Measurements from ENCODE around the gene MAFG.

Gene MAFG

GRCh38 chr17:81908793-81909192 lies 18.7 kb downstream of the MAFG start:
- no peak for TF ChIP-seq RAD21 (IDR thresholded peaks at IDR 0.05; ENCODE audit: low read depth)
- no peak for TF ChIP-seq EGR1 (IDR thresholded peaks at IDR 0.05)
- TF ChIP-seq ZBTB7A (IDR thresholded peaks at IDR 0.05; ENCODE audit: low read depth), result no peak
- no peak for TF ChIP-seq FOXM1 (IDR thresholded peaks at IDR 0.05; ENCODE audit: borderline replicate concordance, low read depth)
- TF ChIP-seq REST (IDR thresholded peaks at IDR 0.05; ENCODE audit: low read depth), result no peak
- no peak for TF ChIP-seq TCF12 (IDR thresholded peaks at IDR 0.05; ENCODE audit: low read depth)

GRCh38 chr17:81907219-81908145 lies 20.1 kb downstream of the MAFG start:
- TF ChIP-seq NFIC (IDR thresholded peaks at IDR 0.05) (no peak), CREB1 (IDR thresholded peaks at IDR 0.05; ENCODE audit: low read depth) (no peak), EP300 (IDR thresholded peaks at IDR 0.05; ENCODE audit: borderline replicate concordance) (no peak), REST (IDR thresholded peaks at IDR 0.05; ENCODE audit: low read depth) (no peak), FOXM1 (IDR thresholded peaks at IDR 0.05; ENCODE audit: borderline replicate concordance, low read depth) (no peak), TCF12 (IDR thresholded peaks at IDR 0.05; ENCODE audit: low read depth) (no peak), MAX (IDR thresholded peaks at IDR 0.05) (no peak), YY1 (IDR thresholded peaks at IDR 0.05; ENCODE audit: low read depth) (no peak), ZBTB7A (IDR thresholded peaks at IDR 0.05; ENCODE audit: low read depth) (no peak), TEAD4 (IDR thresholded peaks at IDR 0.05) (no peak), USF1 (IDR thresholded peaks at IDR 0.05) (no peak), RAD21 (IDR thresholded peaks at IDR 0.05; ENCODE audit: low read depth) (no peak), TAF1 (IDR thresholded peaks at IDR 0.05; ENCODE audit: low read depth) (no peak), EGR1 (IDR thresholded peaks at IDR 0.05) (no peak), CEBPB (IDR thresholded peaks at IDR 0.05) (no peak)

- TF ChIP-seq RAD21 (IDR thresholded peaks at IDR 0.05; ENCODE audit: low read depth) (peak; percentile 4; the same call in 1 of the 2 replicates), FOXM1 (IDR thresholded peaks at IDR 0.05; ENCODE audit: borderline replicate concordance, low read depth) (no peak)
These were observed 20.9 kb downstream of the MAFG start for GRCh38 chr17:81906476-81907218.

- TF ChIP-seq EGR1 (IDR thresholded peaks at IDR 0.05), result no peak
- TF ChIP-seq RAD21 (IDR thresholded peaks at IDR 0.05; ENCODE audit: low read depth), result no peak
These were observed 21.5 kb downstream of the MAFG start for GRCh38 chr17:81905993-81906392.

- TF ChIP-seq YY1 (IDR thresholded peaks at IDR 0.05; ENCODE audit: low read depth) (no peak), EGR1 (IDR thresholded peaks at IDR 0.05) (no peak), REST (IDR thresholded peaks at IDR 0.05; ENCODE audit: low read depth) (no peak), FOXM1 (IDR thresholded peaks at IDR 0.05; ENCODE audit: borderline replicate concordance, low read depth) (no peak), CREB1 (IDR thresholded peaks at IDR 0.05; ENCODE audit: low read depth) (no peak), USF1 (IDR thresholded peaks at IDR 0.05) (no peak)
These were observed 22.1 kb downstream of the MAFG start for GRCh38 chr17:81905424-81905875.

Data from Ishikawa (cell line).